Activated naive CD4-positive, alpha-beta T cell treated with anti-CD3 and anti-CD28 coated beads for 36 hours (primary cell): ENCODE results near the gene DMRT1. TPM values are rescaled to one million over a fixed set of nuclear protein-coding genes. Genes with fewer than 3 reads are reported as not detected.
"Not testable (repeated sequence)": the region's sequence is repeated elsewhere in the genome, so short reads cannot be mapped to it uniquely, and the experiment has no call there.

Experiments
- CTCF ChIA-PET: fragments of 350-600 bp; sonication (Branson Sonifier 250); formaldehyde crosslinking; loops from one replicate; lab custom pipeline; 2021; ENCODE audit warnings: antibody characterized with exemption; lab: Charles Lee
- DNase-seq: peaks from one replicate; pipeline ENCODE4 v3.0.0-alpha.2; 2020
- H3K27ac Mint-ChIP-seq: one replicate; pipeline ENCODE4 v1.8.0; 2021; ENCODE audit warnings: mild to moderate bottlenecking, mixed read lengths
- H3K27me3 Mint-ChIP-seq: one replicate; pipeline ENCODE4 v1.8.0; 2021; ENCODE audit warnings: low read depth, mixed read lengths
- H3K36me3 Mint-ChIP-seq: one replicate; pipeline ENCODE4 v1.8.0; 2021; ENCODE audit warnings: low read depth, mixed read lengths
- H3K4me1 Mint-ChIP-seq: one replicate; pipeline ENCODE4 v1.8.0; 2021; ENCODE audit warnings: low read depth, mixed read lengths
- H3K4me3 Mint-ChIP-seq: one replicate; pipeline ENCODE4 v1.8.0; 2021; ENCODE audit warnings: mild to moderate bottlenecking, moderate library complexity, mixed read lengths
- H3K9me3 Mint-ChIP-seq: one replicate; pipeline ENCODE4 v1.8.0; 2021; ENCODE audit warnings: mixed read lengths
- intact Hi-C: fragments of 100-400 bp; cut with micrococcal nuclease; formaldehyde crosslinking; loops from one replicate; pipeline ENCODE4 v1.15.1; 2023
- total RNA-seq, 2 experiments: library from RNA; stranded (reverse); gene quantifications; one replicate each; pipeline ENCODE4 v1.2.3, GENCODE V29; 2021

The DMRT1 gene
- total RNA-seq, 2 experiments from 2014 or later = not detected

DNA sequence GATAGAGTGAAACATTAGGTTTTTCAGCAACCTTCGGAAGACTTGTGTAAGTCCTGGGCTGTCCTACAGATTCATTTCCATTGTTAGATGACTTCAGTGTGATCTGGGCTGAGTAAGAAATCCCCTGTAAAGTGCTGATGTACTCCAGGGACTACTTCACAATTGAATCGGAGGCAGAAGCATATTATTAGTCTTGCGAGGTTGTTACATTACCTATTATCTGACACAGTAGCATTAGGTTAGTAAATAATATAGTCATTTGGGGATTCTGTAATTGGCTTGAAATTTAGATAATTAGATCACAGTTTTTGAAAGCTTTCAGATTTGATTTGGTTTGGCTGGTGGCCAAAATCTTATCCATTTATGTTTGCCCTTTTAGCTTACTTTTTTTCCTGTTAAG is 62.4 kb downstream of the DMRT1 start:
- no peaks in the 10 kb centered on the region for H3K4me1 Mint-ChIP-seq
- CTCF ChIA-PET = no interaction called here
- H3K27ac Mint-ChIP-seq = no peak overlapping the region
- intact Hi-C loops = no loop called here
- no peaks in the 10 kb centered on the region for H3K9me3 Mint-ChIP-seq
- H3K4me3 Mint-ChIP-seq = no peak overlapping the region
- DNase-seq = no peak
- H3K36me3 Mint-ChIP-seq = no peaks in the 10 kb centered on the region
- H3K27me3 Mint-ChIP-seq = peaks cover 28% of the 10 kb centered on the region

GRCh38 chr9:905906-906305 is 64.4 kb downstream of the DMRT1 start:
- no peaks in the 10 kb centered on the region for H3K4me1 Mint-ChIP-seq
- no peaks in the 10 kb centered on the region for H3K36me3 Mint-ChIP-seq
- H3K4me3 Mint-ChIP-seq = no peak overlapping the region
- no peaks in the 10 kb centered on the region for H3K9me3 Mint-ChIP-seq
- H3K27me3 Mint-ChIP-seq = peaks cover 32% of the 10 kb centered on the region
- intact Hi-C loops = no loop called here
- no peak for DNase-seq
- CTCF ChIA-PET = no interaction called here
- no peak overlapping the region for H3K27ac Mint-ChIP-seq

GRCh38 chr9:908536-909205 is 67.2 kb downstream of the DMRT1 start:
- peaks cover 33% of the 10 kb centered on the region for H3K27me3 Mint-ChIP-seq
- H3K4me3 Mint-ChIP-seq = no peak overlapping the region
- intact Hi-C loops = no loop called here
- H3K36me3 Mint-ChIP-seq = no peaks in the 10 kb centered on the region
- CTCF ChIA-PET = interaction anchor here (1.0 to 1.7 kb wide), 4 partner anchors 15 to 101 kb away, joined by 3 to 7 read pairs (median 3); no protein-coding TSS in a partner anchor
- no peak overlapping the region for H3K27ac Mint-ChIP-seq
- H3K4me1 Mint-ChIP-seq = no peaks in the 10 kb centered on the region
- no peaks in the 10 kb centered on the region for H3K9me3 Mint-ChIP-seq
- no peak for DNase-seq

GRCh38 chr9:911005-911404 is 69.5 kb downstream of the DMRT1 start:
- Mint-ChIP-seq H3K4me1 (no peaks in the 10 kb centered on the region), H3K36me3 (no peaks in the 10 kb centered on the region), H3K9me3 (no peaks in the 10 kb centered on the region), H3K27me3 (peaks cover 34% of the 10 kb centered on the region), H3K27ac (no peak overlapping the region), H3K4me3 (no peak overlapping the region)
- DNase-seq = no peak
- intact Hi-C loops = no loop called here
- CTCF ChIA-PET = interaction anchor here (0.9 kb wide), 1 partner anchor 12 kb away, joined by 3 read pairs; no protein-coding TSS in a partner anchor

DNA sequence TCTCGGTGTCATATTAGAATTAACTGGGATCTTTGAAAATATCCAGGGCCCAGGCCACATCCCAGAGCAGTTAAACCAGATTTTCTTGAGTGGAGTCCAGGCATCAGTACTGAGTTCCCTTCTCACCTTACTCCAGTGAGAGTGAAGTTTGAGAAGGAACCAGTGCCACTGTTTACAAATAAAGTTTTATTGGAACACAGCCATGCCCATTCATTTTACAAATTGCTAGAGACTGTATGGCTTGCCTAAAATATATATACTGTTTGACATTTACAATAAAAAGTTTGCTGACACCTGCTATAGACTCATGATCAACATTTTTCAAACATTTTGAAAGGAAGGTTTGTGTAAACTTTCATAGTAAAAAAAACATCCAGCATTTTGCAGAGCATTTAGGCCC is 71.3 kb downstream of the DMRT1 start:
- Mint-ChIP-seq H3K36me3 (no peaks in the 10 kb centered on the region), H3K4me3 (no peak overlapping the region), H3K9me3 (no peaks in the 10 kb centered on the region), H3K27me3 (peaks cover 29% of the 10 kb centered on the region), H3K4me1 (no peaks in the 10 kb centered on the region), H3K27ac (no peak overlapping the region)
- CTCF ChIA-PET = no interaction called here
- no peak for DNase-seq
- intact Hi-C loops = no loop called here

GRCh38 chr9:913526-913925 is 72.0 kb downstream of the DMRT1 start:
- H3K4me1 Mint-ChIP-seq, DNase-seq, H3K36me3 Mint-ChIP-seq, H3K9me3 Mint-ChIP-seq, intact Hi-C loops, H3K4me3 Mint-ChIP-seq, H3K27ac Mint-ChIP-seq: not testable (repeated sequence)
- CTCF ChIA-PET = interaction anchor here (1.3 kb wide), 1 partner anchor 13 kb away, joined by 4 read pairs; no protein-coding TSS in a partner anchor
- peaks cover 22% of the 10 kb centered on the region for H3K27me3 Mint-ChIP-seq

- H3K4me1 Mint-ChIP-seq = no peaks in the 10 kb centered on the region
- intact Hi-C loops = no loop called here
- H3K36me3 Mint-ChIP-seq = no peaks in the 10 kb centered on the region
- no peaks in the 10 kb centered on the region for H3K9me3 Mint-ChIP-seq
- CTCF ChIA-PET = interaction anchor here (0.5 kb wide), 1 partner anchor 8 kb away, joined by 3 read pairs; no protein-coding TSS in a partner anchor
- H3K4me3 Mint-ChIP-seq = no peak overlapping the region
- DNase-seq = no peak
- no peak overlapping the region for H3K27ac Mint-ChIP-seq
- peaks cover 7% of the 10 kb centered on the region for H3K27me3 Mint-ChIP-seq
These were observed 76.2 kb downstream of the DMRT1 start for GRCh38 chr9:917730-918129.

DNA sequence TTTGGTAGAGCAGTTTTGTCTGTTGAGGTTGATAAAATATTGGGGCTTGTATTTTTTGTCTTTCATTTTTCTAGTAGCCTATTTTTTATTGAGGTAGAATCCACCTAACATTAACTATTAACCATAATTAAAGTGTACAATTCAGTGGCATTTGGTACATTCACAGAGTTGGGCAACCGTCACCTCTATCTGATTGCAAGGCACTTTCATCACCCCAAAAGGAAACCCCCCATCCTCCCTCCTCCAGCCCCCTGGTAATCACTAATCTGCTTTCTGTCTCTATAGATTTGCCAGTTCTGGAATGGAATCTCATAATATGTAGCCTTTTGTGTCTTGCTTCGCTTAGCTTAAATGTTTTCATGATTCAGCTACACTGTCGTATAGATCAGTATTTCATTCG is 79.4 kb downstream of the DMRT1 start:
- no peaks in the 10 kb centered on the region for H3K36me3 Mint-ChIP-seq
- no peak overlapping the region for H3K27ac Mint-ChIP-seq
- no peak for DNase-seq
- intact Hi-C loops = no loop called here
- CTCF ChIA-PET = no interaction called here
- no peaks in the 10 kb centered on the region for H3K9me3 Mint-ChIP-seq
- H3K4me1 Mint-ChIP-seq = no peaks in the 10 kb centered on the region
- H3K27me3 Mint-ChIP-seq = peaks cover 4% of the 10 kb centered on the region
- no peak overlapping the region for H3K4me3 Mint-ChIP-seq

- H3K36me3 Mint-ChIP-seq = no peaks in the 10 kb centered on the region
- intact Hi-C loops = no loop called here
- DNase-seq = no peak
- no peaks in the 10 kb centered on the region for H3K27me3 Mint-ChIP-seq
- H3K4me1 Mint-ChIP-seq = no peaks in the 10 kb centered on the region
- CTCF ChIA-PET = no interaction called here
- no peaks in the 10 kb centered on the region for H3K9me3 Mint-ChIP-seq
- H3K4me3 Mint-ChIP-seq = no peak overlapping the region
- no peak overlapping the region for H3K27ac Mint-ChIP-seq
These were observed 80.7 kb downstream of the DMRT1 start for GRCh38 chr9:922171-922570.

DNA sequence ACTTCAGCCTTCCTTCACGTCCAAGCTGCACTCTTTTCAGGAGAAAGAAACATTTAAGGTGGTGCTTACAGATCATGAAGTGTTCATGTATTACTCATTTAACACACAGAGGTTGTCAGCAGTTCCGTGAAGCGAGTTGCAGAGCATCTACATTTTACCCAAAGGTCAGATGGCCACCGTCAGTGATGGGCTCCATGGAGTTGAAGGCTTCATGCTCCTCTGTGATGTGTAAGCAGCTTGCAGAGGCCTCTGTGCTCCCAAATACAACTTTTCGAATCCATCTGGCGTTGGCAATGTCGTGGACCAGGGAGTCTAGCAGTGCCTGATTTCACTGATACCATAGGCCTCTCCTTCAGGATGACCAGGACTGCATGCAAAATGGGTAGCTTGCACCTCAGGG is 81.2 kb downstream of the DMRT1 start:
- H3K27me3 Mint-ChIP-seq = no peaks in the 10 kb centered on the region
- H3K4me1 Mint-ChIP-seq = no peaks in the 10 kb centered on the region
- no peaks in the 10 kb centered on the region for H3K9me3 Mint-ChIP-seq
- DNase-seq = no peak
- H3K36me3 Mint-ChIP-seq = no peaks in the 10 kb centered on the region
- no peak overlapping the region for H3K27ac Mint-ChIP-seq
- intact Hi-C loops = no loop called here
- CTCF ChIA-PET = no interaction called here
- H3K4me3 Mint-ChIP-seq = no peak overlapping the region

DNA sequence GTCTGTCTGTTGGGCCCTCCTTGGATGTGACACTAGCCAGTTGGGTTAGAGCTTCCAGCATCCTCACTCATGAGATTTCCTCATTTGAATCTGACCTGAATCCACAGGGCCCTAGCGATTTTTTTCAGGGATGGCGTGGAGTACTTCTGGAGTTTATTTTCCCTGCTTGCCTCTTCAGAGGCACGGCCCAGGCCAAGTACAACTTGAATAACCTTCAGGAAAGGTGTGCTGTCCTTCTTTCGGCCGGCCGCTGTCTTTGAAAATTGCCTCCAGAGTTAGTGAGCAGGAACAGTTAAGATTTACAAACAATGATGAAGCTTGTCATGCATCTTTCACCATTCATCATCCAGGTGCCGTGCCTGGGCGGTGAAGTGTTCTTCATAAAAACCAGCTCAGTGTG is 85.5 kb downstream of the DMRT1 start:
- H3K27ac Mint-ChIP-seq = no peak overlapping the region
- DNase-seq = no peak
- intact Hi-C loops = no loop called here
- no peaks in the 10 kb centered on the region for H3K9me3 Mint-ChIP-seq
- peaks cover 7% of the 10 kb centered on the region for H3K27me3 Mint-ChIP-seq
- CTCF ChIA-PET = interaction anchor here (0.7 to 2.0 kb wide), 9 partner anchors 13 to 138 kb away, joined by 3 to 7 read pairs (median 4); no protein-coding TSS in a partner anchor
- H3K4me1 Mint-ChIP-seq = no peaks in the 10 kb centered on the region
- no peak overlapping the region for H3K4me3 Mint-ChIP-seq
- H3K36me3 Mint-ChIP-seq = no peaks in the 10 kb centered on the region

- Mint-ChIP-seq H3K4me1 (no peaks in the 10 kb centered on the region), H3K9me3 (no peaks in the 10 kb centered on the region), H3K27me3 (peaks cover 7% of the 10 kb centered on the region), H3K36me3 (no peaks in the 10 kb centered on the region), H3K4me3 (no peak overlapping the region), H3K27ac (no peak overlapping the region)
- CTCF ChIA-PET = interaction anchor here (0.6 to 2.0 kb wide), 10 partner anchors 12 to 1365 kb away, joined by 3 to 7 read pairs (median 3); no protein-coding TSS in a partner anchor
- no peak for DNase-seq
- intact Hi-C loops = no loop called here
These were observed 87.0 kb downstream of the DMRT1 start for GRCh38 chr9:928363-929042.

- Mint-ChIP-seq H3K27ac (no peak overlapping the region), H3K4me3 (no peak overlapping the region), H3K36me3 (no peaks in the 10 kb centered on the region), H3K4me1 (no peaks in the 10 kb centered on the region), H3K9me3 (no peaks in the 10 kb centered on the region), H3K27me3 (peaks cover 14% of the 10 kb centered on the region)
- intact Hi-C loops = no loop called here
- no peak for DNase-seq
- CTCF ChIA-PET = interaction anchor here (0.6 to 1.3 kb wide), 3 partner anchors 24 to 74 kb away, joined by 3 read pairs; no protein-coding TSS in a partner anchor
These were observed 88.2 kb downstream of the DMRT1 start for GRCh38 chr9:929719-930118.
